ENCODE data around the gene FUT7. TPM values are rescaled to one million over a fixed set of nuclear protein-coding genes. Genes with fewer than 3 reads are reported as not detected.

FUT7 gene
- total and polyA plus RNA-seq, 2 of the 13 experiments (the other 11 are each of a cell fraction or from before 2014, with no cell fraction given): 0.05 TPM; not detected in 1

DNA sequence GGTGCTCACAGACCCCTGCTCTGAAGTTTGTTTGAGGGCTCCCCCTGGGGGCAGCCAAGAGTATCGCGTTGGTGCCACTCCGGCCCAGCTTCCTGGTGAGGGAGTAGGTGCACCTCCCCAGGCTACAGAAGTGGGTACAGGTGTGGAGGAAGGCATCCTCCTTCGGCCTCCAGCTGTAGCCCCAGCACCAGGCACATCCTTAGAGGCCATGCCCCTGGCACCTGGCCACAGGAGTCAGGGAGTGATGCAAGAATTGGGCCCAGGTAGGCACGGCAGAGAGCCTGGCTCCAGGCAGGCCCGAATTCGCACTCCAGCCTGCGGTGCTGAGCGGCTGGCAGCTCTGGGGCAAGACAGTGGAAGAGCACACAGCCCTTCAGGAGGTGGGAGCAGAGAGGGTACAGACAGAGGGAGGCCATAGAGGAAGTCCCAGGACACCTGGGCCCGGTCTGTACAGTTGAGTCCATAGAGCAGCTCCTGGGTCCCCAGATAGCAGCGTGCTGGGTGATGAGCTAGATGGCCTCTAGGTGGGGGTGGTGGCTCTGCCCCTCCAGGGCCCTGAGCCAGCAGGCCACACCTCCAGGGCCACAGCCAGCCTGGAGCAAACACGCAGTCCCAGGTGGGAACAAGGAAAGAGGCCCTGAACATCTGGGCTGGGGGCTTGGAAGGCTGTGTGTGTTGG lies 36.1 kb upstream of the FUT7 start (continued):
- TF ChIP-seq, protein P1, sequence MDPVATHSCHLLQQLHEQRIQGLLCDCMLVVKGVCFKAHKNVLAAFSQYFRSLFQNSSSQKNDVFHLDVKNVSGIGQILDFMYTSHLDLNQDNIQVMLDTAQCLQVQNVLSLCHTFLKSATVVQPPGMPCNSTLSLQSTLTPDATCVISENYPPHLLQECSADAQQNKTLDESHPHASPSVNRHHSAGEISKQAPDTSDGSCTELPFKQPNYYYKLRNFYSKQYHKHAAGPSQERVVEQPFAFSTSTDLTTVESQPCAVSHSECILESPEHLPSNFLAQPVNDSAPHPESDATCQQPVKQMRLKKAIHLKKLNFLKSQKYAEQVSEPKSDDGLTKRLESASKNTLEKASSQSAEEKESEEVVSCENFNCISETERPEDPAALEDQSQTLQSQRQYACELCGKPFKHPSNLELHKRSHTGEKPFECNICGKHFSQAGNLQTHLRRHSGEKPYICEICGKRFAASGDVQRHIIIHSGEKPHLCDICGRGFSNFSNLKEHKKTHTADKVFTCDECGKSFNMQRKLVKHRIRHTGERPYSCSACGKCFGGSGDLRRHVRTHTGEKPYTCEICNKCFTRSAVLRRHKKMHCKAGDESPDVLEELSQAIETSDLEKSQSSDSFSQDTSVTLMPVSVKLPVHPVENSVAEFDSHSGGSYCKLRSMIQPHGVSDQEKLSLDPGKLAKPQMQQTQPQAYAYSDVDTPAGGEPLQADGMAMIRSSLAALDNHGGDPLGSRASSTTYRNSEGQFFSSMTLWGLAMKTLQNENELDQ (CRISPR knock-in tag; IDR thresholded peaks at IDR 0.05; ENCODE audit: borderline replicate concordance): no peak
- TF ChIP-seq ZNF562 (CRISPR knock-in tag; IDR thresholded peaks at IDR 0.05; ENCODE audit: borderline replicate concordance) (no peak), KDM5A (IDR thresholded peaks at IDR 0.05; ENCODE audit: borderline replicate concordance, low read length) (no peak), SOX6 (IDR thresholded peaks at IDR 0.05) (no peak), SOX6 (CRISPR knock-in tag; IDR thresholded peaks at IDR 0.05) (peak; percentile 70)

GRCh38 chr9:137066096-137066861 lies 34.4 kb upstream of the FUT7 start:
- no peak overlapping the region for H3K4me3 ChIP-seq (replicated peaks in 1 of 3; ENCODE audit: insufficient read depth in 1 of 3, low read depth in 2 of 3, low read length in 3 of 3)
- no peaks in the 10 kb centered on the region; a peak in 1 of 5 replicates for H3K27me3 ChIP-seq (ENCODE audit: control insufficient read depth in 1 of 2, insufficient read depth in 2 of 2, low read length in 2 of 2)
- no peak overlapping the region for H3K27ac ChIP-seq (ENCODE audit: extremely low read length, insufficient read depth, low read length)
- H3K4me2 ChIP-seq (ENCODE audit: low read depth, low read length): no peak overlapping the region
- FAIRE-seq: no peak
- no peak for DNase-seq (ENCODE audit: low spot score)
- H4K20me1 ChIP-seq (ENCODE audit: insufficient read depth, low read length): peaks cover 7% of the 10 kb centered on the region; the same call in 1 of the 2 replicates
- no peak for ATAC-seq
- in situ Hi-C loops (cut with HindIII; ENCODE audit: extremely low pct_ligation_motif_present, low pct_unique_long_range_greater_than_20kb) (no loop called here), intact Hi-C loops (cut with micrococcal nuclease; ENCODE audit: unreplicated experiment) (no loop called here)
- H3K36me3 ChIP-seq (replicated peaks in 1 of 2; ENCODE audit: control insufficient read depth in 1 of 2, insufficient read depth in 2 of 2, low read length in 2 of 2): peaks cover 3 to 16% of the 10 kb centered on the region in 2 experiments; a peak in 2 of 5 replicates
- peaks cover 29% of the 10 kb centered on the region for H3K4me1 ChIP-seq (ENCODE audit: insufficient read depth, low read length)
- WGBS (ENCODE audit: low lambda C conversion rate): 96% methylated on average over 19 of the region's 26 CpGs
- BruUV-seq (replicated peaks): no TSS peak
- ChIA-PET POLR2A (interaction anchor here (2.1 kb wide), 1 partner anchor 11 kb away, joined by 39 read pairs; the partner anchor contains the start of gene ENTPD2), CTCF (ENCODE audit: low intra/inter-chr PET ratio, low total read pairs) (interaction anchor here (2.2 kb wide), 1 partner anchor 17 kb away, joined by 12 read pairs; no protein-coding TSS in a partner anchor)
- no peak overlapping the region for H2AFZ ChIP-seq (ENCODE audit: low read length)
- H3K9ac ChIP-seq (ENCODE audit: insufficient read depth, low read depth, low read length): no peak overlapping the region
- H3K79me2 ChIP-seq (ENCODE audit: insufficient read depth, low read length): peaks cover 13% of the 10 kb centered on the region
- no peaks in the 10 kb centered on the region for H3K9me3 ChIP-seq (ENCODE audit: low read length)
- TF ChIP-seq HOMEZ (CRISPR knock-in tag; IDR thresholded peaks at IDR 0.05; ENCODE audit: low read depth) (no peak), CSRNP2 (CRISPR knock-in tag; conservative IDR thresholded peaks at IDR 0.05; ENCODE audit: low read depth) (no peak), E2F2 (CRISPR knock-in tag; IDR thresholded peaks at IDR 0.05; ENCODE audit: borderline replicate concordance) (no peak), AGO2 (optimal IDR thresholded peaks at IDR 0.05; ENCODE audit: low read depth, low read length) (peak; percentile 78), RBFOX2 (IDR thresholded peaks at IDR 0.05; ENCODE audit: low read depth, low read length) (peak; percentile 55), MZF1 (CRISPR knock-in tag; IDR thresholded peaks at IDR 0.05; ENCODE audit: borderline replicate concordance) (no peak)
- TF ChIP-seq, protein P2, sequence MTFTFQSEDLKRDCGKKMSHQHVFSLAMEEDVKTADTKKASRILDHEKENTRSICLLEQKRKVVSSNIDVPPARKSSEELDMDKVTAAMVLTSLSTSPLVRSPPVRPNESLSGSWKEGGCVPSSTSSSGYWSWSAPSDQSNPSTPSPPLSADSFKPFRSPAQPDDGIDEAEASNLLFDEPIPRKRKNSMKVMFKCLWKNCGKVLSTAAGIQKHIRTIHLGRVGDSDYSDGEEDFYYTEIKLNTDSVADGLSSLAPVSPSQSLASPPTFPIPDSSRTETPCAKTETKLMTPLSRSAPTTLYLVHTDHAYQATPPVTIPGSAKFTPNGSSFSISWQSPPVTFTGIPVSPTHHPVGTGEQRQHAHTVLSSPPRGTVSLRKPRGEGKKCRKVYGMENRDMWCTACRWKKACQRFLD (CRISPR knock-in tag; IDR thresholded peaks at IDR 0.05; ENCODE audit: borderline replicate concordance): no peak
